Epithelial cell of esophagus (primary cell): Measurements from ENCODE around the gene IPMK.
A peak's percentile ranks its signal among the peaks of the same experiment; 100 is the strongest.
"Not testable (repeated sequence)": the region's sequence is repeated elsewhere in the genome, so short reads cannot be mapped to it uniquely, and the experiment has no call there.

Experiments
- DNase-seq: peaks from one replicate; pipeline ENCODE4 v3.0.0; 2010; ENCODE audit warnings: low read depth
- H3K4me3 ChIP-seq: 2 replicates; pipeline ENCODE4 v1.5.1; 2011; ENCODE audit warnings: mild to moderate bottlenecking, low read length, control low read depth
- TF ChIP-seq, protein P1 (sequence below): IDR thresholded peaks from 2 replicates; pipeline ENCODE4 v1.5.1; 2011; ENCODE audit warnings: low read depth, mild to moderate bottlenecking, low read length, control low read depth, inconsistent platforms; ENCODE audit not compliant: insufficient read depth; ENCODE audit errors: missing control alignments

IPMK gene

GRCh38 chr10:58174831-58175230 lies 92.9 kb downstream of the IPMK start:
- TF ChIP-seq, protein P1, sequence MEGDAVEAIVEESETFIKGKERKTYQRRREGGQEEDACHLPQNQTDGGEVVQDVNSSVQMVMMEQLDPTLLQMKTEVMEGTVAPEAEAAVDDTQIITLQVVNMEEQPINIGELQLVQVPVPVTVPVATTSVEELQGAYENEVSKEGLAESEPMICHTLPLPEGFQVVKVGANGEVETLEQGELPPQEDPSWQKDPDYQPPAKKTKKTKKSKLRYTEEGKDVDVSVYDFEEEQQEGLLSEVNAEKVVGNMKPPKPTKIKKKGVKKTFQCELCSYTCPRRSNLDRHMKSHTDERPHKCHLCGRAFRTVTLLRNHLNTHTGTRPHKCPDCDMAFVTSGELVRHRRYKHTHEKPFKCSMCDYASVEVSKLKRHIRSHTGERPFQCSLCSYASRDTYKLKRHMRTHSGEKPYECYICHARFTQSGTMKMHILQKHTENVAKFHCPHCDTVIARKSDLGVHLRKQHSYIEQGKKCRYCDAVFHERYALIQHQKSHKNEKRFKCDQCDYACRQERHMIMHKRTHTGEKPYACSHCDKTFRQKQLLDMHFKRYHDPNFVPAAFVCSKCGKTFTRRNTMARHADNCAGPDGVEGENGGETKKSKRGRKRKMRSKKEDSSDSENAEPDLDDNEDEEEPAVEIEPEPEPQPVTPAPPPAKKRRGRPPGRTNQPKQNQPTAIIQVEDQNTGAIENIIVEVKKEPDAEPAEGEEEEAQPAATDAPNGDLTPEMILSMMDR = no peak
- DNase-seq = no peak

GRCh38 chr10:58173391-58173790 lies 94.3 kb downstream of the IPMK start:
- TF ChIP-seq, protein P1 = no peak
- no peak overlapping the region for H3K4me3 ChIP-seq
- no peak for DNase-seq

More at GRCh38 chr10:58174831-58175230, 92.9 kb downstream of the IPMK start:
- no peak overlapping the region for H3K4me3 ChIP-seq

DNA sequence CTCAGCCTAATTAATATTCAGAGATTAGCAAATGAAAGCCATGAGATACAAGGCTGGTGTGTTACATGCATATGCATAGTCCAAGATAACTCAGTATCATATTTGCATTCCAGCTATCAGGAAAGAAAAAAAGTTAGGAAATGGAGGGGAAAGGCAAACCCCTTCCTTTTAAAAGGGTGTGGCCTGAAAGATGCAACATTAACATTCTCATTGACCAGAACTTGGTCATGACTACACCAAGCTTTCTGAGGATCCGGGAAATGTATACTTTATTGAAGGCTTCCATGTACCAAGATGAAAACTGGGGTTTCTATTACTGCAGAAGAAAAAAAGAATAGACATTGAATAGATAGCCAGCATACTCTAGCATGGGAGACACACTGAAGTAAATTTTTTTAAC lies 96.5 kb downstream of the IPMK start:
- no peak overlapping the region for H3K4me3 ChIP-seq
- no peak for DNase-seq
- TF ChIP-seq, protein P1 = no peak

- DNase-seq = peak; percentile 14
- TF ChIP-seq, protein P1 = no peak
- H3K4me3 ChIP-seq = no peak overlapping the region
Measured at GRCh38 chr10:58164517-58164916, 103.2 kb downstream of the IPMK start.

DNA sequence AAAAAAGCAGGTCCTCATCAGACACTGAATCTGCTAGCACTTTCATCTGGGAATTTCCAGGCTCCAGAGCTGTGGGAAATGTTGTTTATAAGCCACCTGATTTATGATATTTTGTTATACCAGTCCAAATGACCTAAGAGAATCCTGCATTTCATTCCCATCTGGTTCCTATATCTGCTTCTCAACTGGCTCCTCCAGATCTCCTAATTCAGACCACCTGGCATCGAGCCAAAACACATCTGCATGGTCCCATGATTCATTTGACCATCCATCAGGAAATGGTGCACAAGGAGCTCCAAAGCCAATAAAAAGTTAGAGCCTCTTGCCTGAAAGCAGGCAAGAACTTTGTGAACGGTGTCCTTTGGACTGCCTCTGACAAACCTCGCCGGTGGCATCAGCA lies 108.9 kb downstream of the IPMK start:
- TF ChIP-seq, protein P1 = no peak
- H3K4me3 ChIP-seq = no peak overlapping the region
- DNase-seq = no peak

DNA sequence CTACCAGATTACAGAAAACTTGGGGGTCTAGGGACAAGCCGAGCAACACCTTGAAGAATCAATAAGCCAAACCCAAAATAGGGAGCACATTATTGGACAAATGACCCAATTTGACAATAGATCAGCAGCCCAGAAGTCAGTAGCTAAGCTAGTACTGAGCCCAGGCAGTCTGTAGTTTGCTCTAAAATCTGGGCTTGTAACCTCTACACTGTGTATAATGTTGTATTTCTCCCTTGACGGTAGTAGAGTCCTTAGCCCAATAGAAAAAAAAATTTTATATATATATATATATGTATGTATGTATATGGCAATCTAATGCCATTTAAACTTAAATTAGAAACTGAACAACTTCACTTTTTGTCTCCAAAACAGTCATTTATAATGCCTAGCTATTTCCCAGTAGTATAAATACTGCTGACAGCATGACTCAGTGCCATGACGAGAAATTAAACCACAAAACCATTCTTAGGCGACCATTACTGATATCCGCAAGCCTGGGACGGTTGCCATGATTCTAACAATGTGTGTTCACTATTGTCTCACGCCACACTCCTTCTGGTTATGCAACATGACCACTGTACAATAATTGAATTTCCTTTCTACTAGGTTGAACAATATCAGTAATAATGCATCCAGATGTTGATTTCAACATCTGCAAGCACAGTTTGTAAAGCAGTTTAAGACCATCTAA lies 110.5 kb downstream of the IPMK start:
- no peak overlapping the region for H3K4me3 ChIP-seq
- TF ChIP-seq, protein P1 = no peak
- peak; percentile 94 for DNase-seq

GRCh38 chr10:58155941-58156340 lies 111.8 kb downstream of the IPMK start:
- not testable (repeated sequence) for DNase-seq, H3K4me3 ChIP-seq
